ENCODE measurements around the gene ARIH2.

The ARIH2 gene

DNA sequence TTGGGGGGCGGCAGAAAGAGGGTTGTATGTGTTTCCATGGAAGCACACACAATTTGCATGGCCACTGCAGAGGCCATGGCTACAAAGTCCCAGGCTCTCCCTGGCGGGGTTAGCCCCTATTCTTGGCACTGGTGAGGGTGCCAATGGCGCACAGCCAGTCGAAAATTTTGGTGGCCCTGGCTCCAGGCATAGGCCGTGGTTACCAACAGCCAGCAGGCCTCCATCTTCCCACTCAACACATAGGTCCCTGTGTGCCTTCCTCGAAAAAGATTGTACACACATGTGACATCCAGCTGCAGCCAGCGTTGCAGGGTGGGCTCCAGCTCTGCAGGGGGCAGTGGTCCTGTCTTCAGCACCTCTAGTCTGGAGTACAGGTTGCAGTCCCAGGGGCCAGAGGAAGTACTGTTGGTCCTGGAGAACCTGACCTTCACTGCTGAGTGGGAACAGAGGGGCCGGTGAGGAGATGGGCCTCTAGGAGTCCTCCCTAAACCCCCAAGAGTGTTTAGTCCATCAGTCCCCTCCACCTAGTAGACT lies 78.5 kb downstream of the ARIH2 start:
- no peak for DNase-seq (ENCODE audit: extremely low read depth, low read depth)
- TF ChIP-seq, protein P1, sequence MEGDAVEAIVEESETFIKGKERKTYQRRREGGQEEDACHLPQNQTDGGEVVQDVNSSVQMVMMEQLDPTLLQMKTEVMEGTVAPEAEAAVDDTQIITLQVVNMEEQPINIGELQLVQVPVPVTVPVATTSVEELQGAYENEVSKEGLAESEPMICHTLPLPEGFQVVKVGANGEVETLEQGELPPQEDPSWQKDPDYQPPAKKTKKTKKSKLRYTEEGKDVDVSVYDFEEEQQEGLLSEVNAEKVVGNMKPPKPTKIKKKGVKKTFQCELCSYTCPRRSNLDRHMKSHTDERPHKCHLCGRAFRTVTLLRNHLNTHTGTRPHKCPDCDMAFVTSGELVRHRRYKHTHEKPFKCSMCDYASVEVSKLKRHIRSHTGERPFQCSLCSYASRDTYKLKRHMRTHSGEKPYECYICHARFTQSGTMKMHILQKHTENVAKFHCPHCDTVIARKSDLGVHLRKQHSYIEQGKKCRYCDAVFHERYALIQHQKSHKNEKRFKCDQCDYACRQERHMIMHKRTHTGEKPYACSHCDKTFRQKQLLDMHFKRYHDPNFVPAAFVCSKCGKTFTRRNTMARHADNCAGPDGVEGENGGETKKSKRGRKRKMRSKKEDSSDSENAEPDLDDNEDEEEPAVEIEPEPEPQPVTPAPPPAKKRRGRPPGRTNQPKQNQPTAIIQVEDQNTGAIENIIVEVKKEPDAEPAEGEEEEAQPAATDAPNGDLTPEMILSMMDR (IDR thresholded peaks at IDR 0.05; ENCODE audit: low read depth, low read length) = no peak

DNA sequence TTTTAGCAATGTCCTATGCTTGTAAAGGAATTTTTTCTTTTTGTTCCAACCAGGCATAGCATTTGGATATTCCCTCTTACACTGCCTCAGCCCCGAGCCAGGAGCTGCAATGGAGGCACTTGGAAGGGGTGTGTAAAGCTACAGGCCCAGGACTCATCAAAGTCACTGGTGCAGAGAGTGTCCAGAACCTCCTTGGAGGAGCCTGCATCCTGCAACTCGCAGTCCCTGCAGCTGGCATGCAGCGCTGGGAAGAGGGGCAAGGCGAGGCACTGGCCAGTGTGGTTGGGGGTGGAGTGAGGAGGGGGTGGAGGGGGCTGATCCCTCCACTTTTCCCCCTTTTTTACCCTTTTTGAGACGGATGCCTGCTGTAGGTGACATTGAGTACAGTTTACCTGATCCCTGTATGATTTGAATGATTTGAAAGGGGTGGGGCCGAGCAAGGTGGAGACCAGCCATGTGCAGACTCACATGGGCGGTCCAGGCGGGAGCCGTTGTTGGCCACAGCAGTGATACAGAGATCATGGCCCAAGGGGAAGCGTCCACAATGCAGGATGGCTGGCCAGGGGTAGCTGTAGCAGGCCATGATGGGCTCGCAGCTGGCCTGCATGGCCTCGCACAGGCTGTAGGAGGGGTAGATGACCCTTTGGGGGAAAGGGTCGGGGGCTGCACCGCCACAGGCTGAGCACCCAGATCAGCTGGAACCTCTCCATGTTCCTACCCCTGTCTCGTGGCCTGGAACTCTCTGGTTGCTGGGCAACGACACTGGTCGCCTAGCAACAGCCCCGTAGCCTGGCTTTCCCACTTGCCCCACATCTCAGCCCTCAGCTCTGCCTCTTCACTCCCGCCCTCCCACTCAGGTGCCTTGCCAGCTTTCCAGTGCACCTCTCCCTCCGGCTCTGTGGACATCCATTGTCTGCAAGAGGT lies 79.3 kb downstream of the ARIH2 start:
- TF ChIP-seq, protein P1 (IDR thresholded peaks at IDR 0.05; ENCODE audit: low read depth, low read length) = no peak
- no peak for DNase-seq (ENCODE audit: extremely low read depth, low read depth)

DNA sequence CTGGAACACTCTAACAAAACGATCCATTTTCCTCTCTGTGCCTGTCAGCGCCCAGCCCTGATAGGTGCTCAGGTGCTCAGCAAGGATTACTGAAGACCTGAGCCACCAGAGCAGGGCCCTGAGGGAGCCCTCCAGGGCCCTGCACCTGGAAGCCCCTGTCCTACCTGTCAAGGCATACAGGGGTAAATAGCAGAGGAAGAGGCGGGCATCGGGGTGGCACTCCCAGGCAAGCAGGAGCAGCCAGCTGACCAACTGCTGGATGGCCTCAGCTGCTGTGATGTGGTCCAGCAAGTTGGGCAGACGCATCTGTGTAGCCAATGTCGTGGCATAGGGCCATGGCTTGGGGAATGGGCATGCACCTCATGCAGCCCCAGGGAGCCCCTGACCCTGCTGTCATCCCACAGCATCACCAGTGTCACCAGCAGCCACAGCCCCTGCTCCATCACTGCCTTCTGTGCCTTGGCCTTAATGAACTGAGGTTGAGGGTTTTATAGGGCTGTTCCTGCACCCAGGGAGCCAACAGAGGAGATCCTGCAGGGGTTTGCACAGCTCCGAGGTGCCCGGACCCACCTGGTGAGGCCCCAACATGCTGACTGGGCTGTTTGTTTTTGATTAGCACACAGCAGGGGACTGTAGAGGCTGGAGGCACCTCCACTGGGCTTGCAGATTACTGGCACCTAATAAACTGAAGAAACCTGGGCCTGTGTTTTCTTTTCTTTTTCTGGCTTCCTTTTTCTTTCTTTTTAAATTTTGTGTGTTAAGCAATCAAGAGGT lies 80.6 kb downstream of the ARIH2 start:
- no peak for DNase-seq (ENCODE audit: extremely low read depth, low read depth)
- TF ChIP-seq, protein P1 (IDR thresholded peaks at IDR 0.05; ENCODE audit: low read depth, low read length) = no peak

GRCh38 chr3:49001155-49001554 lies 82.5 kb downstream of the ARIH2 start:
- DNase-seq (ENCODE audit: extremely low read depth, low read depth) = no peak
- TF ChIP-seq, protein P1 (IDR thresholded peaks at IDR 0.05; ENCODE audit: low read depth, low read length) = no peak

DNA sequence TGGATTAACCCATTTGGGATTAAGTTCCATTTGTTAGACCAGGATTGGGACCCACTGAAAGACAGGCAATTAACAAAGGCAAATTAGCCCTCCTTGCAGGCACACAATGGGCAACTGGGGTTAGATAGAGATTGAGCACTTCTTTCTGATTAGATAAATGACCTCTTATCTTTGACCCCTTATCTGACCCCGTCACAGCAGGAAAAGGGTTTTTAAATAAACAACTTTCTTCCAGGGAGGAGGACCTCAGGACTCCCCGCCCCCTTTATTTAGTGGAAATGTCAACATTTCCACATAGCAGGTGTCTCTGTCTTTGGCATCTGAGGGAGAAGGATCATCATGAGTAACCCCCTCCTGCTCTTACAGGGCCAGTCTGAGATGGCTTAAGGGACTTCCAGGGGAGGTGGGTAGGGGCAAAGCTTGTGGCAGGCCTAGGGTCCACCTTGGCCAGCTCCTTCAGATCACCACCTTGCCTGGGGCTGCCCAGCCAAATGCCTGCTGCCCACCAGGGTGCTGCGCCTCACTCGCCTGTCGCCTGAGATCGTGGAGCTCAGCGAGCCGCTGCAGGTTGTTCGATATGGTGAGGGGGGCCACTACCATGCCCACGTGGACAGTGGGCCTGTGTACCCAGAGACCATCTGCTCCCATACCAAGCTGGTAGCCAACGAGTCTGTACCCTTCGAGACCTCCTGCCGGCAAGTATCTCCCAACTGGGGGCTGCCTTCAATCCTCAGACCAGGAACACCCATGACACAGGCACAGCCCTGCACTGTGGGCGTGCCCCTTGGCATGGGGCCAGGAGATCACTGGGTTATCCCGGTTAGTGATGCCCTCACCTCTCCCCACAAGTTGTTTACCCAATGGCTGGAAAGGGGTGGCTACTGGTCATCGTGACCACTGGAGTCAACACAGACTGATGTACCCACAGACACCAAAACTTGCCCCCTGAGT lies 86.0 kb downstream of the ARIH2 start:
- TF ChIP-seq, protein P1 (IDR thresholded peaks at IDR 0.05; ENCODE audit: low read depth, low read length) = no peak
- no peak for DNase-seq (ENCODE audit: extremely low read depth, low read depth)

DNA sequence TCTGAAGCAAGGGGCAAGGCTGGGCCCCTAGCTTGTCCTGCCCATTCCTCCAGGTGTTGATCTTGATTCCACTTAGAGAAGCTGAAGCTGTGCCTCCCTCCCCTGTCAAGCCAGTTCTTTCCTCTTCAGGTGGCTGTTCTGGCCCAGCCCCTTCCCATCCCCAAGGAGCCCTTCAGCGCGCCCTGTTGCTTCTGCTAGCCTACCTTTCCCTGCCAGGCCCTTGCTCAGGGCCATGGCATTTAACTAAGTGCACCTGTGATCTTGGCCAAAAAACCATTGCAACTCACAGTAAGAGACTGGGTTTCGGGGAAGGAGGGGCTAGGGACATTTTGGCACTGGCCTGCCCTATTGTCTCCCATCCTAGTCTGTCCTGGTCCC lies 86.7 kb downstream of the ARIH2 start:
- TF ChIP-seq, protein P1 (IDR thresholded peaks at IDR 0.05; ENCODE audit: low read depth, low read length) = no peak
- DNase-seq (ENCODE audit: extremely low read depth, low read depth) = no peak
